GM18511 (cell line): ENCODE data around the gene BTBD9.

ENCODE experiments used
- ATAC-seq: cut with Tn5 transposase; IDR thresholded peaks from one replicate; pipeline ENCODE4 v1.9.1; 2021; ENCODE audit warnings: mild to moderate bottlenecking, moderate library complexity; ENCODE audit not compliant: unreplicated experiment

BTBD9 gene

GRCh38 chr6:38512211-38512610, 127.5 kb downstream of the BTBD9 start:
- no peak for ATAC-seq

- ATAC-seq: no peak
These were observed 129.5 kb downstream of the BTBD9 start for GRCh38 chr6:38510205-38510604.

GRCh38 chr6:38509713-38510112, 130.0 kb downstream of the BTBD9 start:
- ATAC-seq: no peak

- ATAC-seq: no peak
These were observed 130.8 kb downstream of the BTBD9 start for GRCh38 chr6:38508894-38509293.

DNA sequence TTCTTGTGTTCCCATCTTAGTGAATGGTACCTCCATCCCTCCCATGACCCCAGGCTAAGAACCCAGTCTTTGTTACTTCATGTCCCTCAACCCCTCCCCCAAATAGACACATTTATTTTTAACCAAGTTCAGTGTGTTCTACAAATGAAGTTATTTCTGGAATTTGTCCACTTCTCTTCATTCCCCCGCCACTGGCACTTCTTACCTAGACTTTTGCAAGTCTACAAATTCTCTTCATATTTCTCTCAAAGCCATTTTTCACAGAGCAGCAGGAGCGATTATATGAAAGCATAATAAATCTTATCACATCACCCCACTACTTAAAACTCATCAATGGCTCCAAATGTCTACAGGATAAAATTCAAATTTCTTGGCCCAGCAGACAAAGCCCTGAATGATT, 131.4 kb downstream of the BTBD9 start:
- no peak for ATAC-seq

DNA sequence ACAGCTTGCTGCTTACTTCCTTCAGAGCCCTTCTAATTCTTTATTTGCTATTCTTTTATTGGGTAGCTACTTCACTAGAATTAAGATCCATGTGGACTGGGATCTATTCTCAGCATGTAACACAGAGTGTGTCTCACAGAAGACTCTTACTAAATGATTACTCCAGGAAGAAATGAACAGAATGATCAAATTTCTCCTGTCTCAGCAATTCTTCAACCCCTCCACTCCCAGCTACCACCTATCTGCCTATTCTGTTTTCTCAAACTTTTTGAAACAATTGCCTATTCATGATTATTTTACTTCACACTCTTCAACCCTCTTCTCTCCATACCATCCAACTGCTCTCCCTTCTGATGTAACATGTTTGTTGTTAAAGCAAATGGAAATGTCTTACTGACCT, 132.6 kb downstream of the BTBD9 start:
- ATAC-seq: no peak

GRCh38 chr6:38505826-38506225, 133.9 kb downstream of the BTBD9 start:
- ATAC-seq: no peak

GRCh38 chr6:38504996-38505395, 134.7 kb downstream of the BTBD9 start:
- ATAC-seq: no peak

GRCh38 chr6:38503960-38504682, 135.6 kb downstream of the BTBD9 start:
- ATAC-seq: no peak

DNA sequence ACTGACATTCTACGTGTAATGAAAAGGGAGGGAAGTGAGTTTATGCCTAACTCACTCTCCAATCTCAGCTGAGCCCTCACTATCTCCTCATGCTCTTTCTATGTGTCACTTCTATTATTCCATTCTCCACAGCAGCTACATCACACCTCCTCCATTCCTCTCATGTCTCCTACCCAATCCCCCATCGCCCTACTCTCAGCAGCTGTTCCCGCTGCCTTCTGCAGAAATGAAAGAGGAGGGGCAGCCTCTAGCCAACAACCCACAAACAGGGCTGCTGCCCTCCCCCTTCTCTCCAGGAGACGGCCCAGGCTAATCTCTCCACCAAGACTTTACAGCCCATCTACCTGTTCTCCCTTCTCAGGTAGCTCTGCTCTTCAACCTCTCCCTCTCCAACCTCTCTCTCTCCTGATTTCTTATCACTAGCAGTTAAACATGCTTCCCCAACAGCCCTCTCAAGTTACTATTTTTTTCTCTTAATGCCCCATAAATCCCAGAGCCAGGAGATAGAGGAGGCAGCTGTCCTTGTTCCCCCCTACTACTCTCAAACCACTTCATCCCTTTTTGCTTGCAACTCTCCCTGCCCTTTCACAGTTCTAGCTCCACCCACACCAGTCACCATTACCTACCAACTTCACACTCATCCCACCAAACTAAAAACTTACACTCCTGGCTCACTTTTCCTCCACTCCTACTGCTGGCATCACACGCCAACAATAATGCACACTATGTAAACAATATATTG, 136.5 kb downstream of the BTBD9 start:
- ATAC-seq: no peak

DNA sequence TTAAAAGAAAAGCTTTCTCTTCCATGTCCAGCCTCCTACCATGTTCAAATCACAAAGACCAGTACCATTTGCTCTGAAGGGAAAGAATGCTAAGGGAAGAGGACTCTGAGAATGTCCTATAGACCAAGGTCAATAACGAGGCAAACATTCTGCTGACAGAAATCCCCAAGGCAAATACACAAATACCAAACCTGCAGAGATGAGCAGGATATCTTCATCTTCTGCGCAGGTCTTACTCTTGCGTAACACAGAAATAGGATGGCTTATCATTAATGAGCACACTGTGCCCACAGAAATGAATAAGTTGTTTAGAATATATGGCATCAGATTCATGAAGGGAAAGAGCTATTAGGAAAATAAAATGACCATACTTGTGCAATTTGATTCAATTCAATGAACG, 137.3 kb downstream of the BTBD9 start:
- ATAC-seq: no peak

- no peak for ATAC-seq
These were observed 137.8 kb downstream of the BTBD9 start for GRCh38 chr6:38501931-38502330.

GRCh38 chr6:38499529-38500096, 140.1 kb downstream of the BTBD9 start:
- no peak for ATAC-seq

GRCh38 chr6:38498805-38499445, 140.8 kb downstream of the BTBD9 start:
- no peak for ATAC-seq

- ATAC-seq: no peak
These were observed 141.6 kb downstream of the BTBD9 start for GRCh38 chr6:38498085-38498484.

GRCh38 chr6:38497546-38497945, 142.2 kb downstream of the BTBD9 start:
- no peak for ATAC-seq

DNA sequence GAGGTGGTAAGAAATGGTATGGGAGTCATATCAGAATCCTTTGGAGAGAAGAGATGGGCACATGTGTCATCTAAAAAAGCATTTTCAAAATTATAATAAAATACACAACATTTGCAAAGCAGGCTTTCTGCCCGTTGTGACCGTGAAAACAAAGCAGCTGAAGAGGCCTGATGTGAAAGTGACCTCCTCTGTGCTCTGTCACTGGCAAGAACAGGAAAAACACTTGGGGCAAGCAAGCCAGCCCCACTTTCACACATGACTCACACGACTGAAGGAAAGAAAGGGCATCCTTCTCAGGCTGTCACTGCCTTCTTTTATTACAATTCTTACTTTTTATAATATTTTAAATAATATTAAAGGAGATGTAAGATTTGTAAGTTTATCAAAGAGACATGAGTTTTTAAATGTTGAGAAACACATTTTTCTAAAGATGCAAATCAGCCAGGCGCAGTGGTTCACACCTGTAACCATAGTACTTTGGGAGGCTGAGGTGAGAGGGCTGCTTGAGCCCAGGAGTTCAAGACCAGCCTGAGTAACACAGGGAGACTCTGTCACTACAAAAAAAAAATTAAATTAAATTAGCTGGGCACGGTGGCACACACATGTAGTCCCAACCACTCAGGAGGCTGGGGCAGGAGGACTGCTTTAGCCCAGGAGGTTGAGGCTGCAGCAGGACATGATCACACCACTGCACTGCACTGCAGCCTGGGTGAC, 143.7 kb downstream of the BTBD9 start:
- ATAC-seq: peak; percentile 56

DNA sequence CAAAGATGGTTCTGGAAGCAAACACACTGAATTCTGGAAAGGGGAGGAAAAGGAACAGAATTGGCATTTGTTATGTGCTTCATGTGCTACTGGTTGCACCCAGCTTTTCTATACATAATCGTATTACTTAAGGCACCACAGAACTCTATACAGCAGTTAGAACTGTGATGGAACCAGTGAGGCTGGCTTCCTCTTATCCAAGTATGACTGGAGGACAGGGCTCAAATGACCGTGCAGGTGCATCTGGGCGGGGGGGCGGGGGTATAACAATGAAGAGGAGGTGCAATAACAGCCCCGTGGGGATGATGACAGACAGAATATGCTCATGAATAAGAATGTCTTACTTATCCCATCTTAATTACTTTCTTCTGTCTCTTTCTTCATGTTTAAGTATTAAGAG, 144.2 kb downstream of the BTBD9 start:
- ATAC-seq: no peak

GRCh38 chr6:38493931-38494547, 145.7 kb downstream of the BTBD9 start:
- ATAC-seq: no peak

- no peak for ATAC-seq
These were observed 147.7 kb downstream of the BTBD9 start for GRCh38 chr6:38492031-38492430.

DNA sequence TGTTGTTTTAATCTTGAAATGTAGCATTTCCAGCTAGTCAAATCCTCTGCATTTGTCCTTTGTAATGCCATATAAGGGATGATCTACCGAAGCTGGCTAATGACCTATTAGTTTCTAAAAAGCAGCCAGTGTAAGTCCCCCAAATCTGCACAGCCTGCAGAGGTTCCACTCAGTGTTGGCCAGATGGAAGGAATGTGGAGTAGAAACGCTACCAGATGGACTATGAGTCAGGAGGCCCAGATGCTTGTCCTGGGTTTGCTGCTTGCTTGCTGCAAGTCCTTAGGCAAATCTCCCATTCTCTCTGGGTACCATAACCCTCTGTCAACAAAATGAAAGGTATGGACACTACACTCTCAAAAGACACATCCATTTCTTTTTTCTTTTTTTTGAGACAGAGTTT, 149.8 kb downstream of the BTBD9 start:
- ATAC-seq: no peak
